NCI-H1436 treated with DMSO at 0.1 percent for 48 hours (cell line): ENCODE measurements around the gene PALM3.

Source experiments
- DNase-seq: peaks from one replicate; lab custom pipeline; 2025; lab: John Stamatoyannopoulos, UW

PALM3 gene

DNA sequence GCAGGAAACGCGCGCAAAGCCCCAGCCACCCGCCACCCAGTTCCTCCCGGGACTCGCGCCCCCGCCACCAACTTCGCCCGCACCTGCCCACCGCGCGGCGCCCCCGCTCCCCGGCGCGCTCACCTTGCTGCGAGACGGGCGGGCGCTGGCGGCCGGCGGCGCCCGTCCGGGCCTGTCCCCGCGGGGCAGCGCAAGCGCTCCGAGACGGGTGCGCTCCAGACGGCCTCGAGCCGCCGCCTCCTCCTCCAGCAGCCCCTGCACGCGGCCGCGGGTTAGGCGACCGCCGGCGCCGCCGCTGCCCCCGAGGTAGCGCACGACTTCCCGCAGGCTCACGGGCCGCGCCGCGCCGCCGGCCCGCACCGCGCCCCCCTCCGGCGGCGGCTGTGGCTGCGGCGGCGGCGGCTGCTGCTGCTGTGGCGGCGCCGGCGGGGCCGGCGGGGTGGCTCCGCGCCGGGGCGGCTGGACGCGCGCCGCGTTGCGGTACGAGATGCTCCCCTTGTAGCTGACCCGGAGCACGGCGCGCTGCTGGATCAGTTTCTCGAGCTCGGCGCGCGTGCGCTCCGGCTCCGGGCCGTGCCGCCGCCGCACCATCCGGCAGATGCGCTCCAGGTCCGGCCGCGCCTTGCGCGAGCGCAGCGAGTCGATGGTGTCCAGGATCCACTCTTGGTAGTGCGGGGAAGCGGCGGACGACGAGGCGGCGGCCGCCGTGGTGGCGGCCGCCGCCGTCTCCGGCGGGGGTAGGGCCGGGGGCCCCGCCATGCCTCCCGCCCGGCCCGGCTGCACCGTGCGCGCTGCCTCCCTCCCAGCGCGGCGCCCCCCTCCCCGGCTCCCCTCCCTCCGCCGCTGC lies 28.0 kb upstream of the PALM3 start:
- no peak for DNase-seq

GRCh38 chr19:14089412-14089661 lies 27.5 kb upstream of the PALM3 start:
- no peak for DNase-seq

GRCh38 chr19:14088634-14089411 lies 26.9 kb upstream of the PALM3 start:
- no peak for DNase-seq

GRCh38 chr19:14086098-14086497 lies 24.2 kb upstream of the PALM3 start:
- no peak for DNase-seq

DNA sequence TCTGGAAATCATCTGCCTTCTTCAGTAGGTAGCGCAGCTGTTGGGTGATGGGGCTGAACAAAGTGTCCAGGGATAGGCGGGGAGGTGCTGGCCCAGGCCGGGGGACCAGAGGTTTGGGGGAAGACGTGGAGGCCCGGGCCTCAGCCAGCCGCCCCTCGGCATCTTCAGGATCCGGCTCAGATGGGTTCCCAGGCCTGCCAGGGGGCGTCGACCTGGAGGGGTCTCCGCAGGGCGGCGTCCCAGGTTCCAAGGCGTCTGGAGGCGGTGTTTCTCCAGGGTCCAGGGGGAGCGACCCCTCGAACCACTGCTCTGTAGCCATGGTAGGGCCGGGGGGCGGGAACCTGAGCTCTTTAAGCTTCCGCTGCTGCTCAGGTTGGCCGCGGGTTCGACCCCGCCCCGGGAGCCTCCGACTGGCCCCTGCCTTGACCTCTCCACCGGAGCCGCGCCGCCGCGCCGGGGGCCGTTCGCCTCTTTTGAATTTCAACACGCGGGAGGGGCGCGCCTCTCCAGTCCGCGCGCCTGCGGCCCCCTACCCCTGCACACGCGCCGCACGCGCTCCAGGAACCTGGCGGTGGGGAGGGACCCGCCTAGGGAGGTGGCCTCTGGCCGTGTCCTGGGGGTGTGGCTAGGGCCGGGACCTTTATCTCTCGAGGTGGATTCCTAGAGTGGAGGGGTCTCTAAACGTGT lies 23.6 kb upstream of the PALM3 start, which contains the start of gene C19orf67:
Gene C19orf67 (minus strand): TSS at position 475 of the 687 bp plus-strand sequence. CDS start 156 bp downstream, at position 319.
- no peak for DNase-seq

GRCh38 chr19:14082675-14082960 lies 20.7 kb upstream of the PALM3 start:
- DNase-seq = no peak

DNA sequence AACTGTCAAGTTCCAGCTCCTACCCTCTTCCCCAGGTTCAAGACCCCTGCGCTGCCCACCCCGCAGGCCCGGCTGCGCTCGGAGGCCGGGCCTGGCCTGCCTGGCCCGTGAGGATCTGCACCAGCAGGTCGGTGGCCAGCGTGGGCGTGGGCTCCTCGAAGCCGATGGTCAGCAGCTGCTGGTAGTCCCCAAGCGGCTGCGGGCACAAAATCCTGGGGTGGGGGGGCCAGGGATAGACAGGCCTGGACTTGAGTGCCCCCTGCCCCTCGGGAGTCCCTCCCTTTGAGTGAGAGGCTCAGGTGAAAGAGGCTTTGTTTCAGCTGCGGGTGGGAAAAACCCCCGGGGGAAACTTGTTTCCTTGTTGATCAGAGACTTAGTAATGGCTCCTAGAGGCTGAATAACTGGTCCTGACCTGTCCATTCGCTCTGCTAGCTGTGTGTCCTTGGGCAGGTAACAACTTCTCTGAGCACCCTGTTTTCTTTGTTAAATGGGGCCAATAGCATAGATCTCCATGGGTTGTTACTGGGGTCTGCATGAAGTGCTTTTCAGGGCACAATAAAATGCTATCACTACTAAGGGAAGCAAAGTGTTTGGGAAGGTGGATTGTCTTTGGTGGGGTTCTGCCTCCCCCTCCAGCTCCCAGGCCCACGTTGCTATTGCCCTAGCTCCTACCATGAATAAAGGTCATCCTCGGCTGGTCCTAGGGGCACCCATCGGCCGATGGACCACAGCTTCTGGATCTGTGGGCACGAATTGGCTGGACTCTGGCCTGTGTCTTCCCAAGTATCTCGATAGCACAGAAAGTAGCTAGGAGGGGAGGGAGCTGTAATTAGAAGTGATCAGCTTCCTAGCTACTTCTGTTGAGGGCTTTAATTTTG lies 20.2 kb upstream of the PALM3 start:
- DNase-seq = no peak

- peak; percentile 94 for DNase-seq
These were observed 19.3 kb upstream of the PALM3 start for GRCh38 chr19:14080887-14081796.

DNA sequence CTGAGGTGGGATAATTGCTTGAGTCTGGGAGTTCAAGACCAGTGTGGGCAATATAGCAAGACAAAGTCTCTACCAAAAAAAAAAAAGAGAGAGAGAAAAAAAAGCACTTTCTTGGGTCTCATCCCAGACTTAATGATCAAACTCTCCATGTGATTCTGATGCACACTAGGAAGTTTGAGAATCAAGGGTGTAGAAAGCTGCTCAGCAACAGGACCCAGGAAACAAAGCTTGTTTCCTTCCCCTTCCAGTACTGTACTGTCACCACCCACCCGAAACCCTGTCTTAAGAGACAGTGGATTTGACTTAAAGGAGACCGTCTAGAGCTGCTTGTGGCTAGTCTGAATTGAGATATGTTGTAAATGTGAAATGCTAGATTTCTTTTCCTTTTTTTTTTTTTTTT lies 16.5 kb upstream of the PALM3 start:
- no peak for DNase-seq

- DNase-seq = no peak
These were observed 12.3 kb upstream of the PALM3 start for GRCh38 chr19:14073925-14074838.

- no peak for DNase-seq
These were observed 11.5 kb upstream of the PALM3 start for GRCh38 chr19:14073261-14073924.

GRCh38 chr19:14072535-14073260 lies 10.8 kb upstream of the PALM3 start, which contains the start of gene MISP3:
Gene MISP3, plus strand, starts transcription at chr19:14072786. Its CDS starts 524 bp downstream, at chr19:14073310.
- DNase-seq = no peak

GRCh38 chr19:14070268-14071050 lies 8.6 kb upstream of the PALM3 start:
- no peak for DNase-seq

GRCh38 chr19:14066134-14066533 lies 4.3 kb upstream of the PALM3 start:
- DNase-seq = no peak

DNA sequence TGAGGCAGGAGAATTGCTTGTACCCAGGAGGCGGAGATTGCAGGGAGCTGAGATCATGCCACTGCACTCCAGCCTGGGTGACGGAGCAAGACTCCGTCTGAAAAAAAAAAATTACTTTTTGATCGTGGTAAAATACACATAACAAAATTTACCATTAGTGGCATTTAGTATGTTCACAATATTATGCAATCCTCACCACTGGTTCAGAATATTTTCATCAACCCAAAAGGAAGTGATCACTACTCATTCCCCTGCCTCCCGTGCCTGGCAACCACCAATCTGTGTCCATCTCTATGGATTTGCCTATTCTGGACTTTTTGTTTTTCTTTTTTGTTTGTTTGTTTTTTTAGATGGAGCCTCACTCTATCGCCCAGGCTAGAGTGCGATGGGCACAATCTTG lies 1.2 kb upstream of the PALM3 start:
- DNase-seq = no peak

GRCh38 chr19:14062558-14062855 lies 631 bp upstream of the PALM3 start:
- DNase-seq = no peak

GRCh38 chr19:14061081-14061749 lies 661 bp downstream of the PALM3 start:
- no peak for DNase-seq
